Stimulated activated CD4-positive, alpha-beta T cell treated with anti-CD3 and anti-CD28 coated beads, TNF-alpha, amount 100 ng/mL, for 24 hours (primary cell): ENCODE results near the gene PAX5.

Source experiments
- DNase-seq, 3 experiments: peaks; one replicate each; pipeline ENCODE4 v3.0.0-alpha.2; 2020; ENCODE audit warnings: low read depth in 3 of 3

PAX5 gene

GRCh38 chr9:36987891-36988290, 46.2 kb downstream of the PAX5 start:
- DNase-seq: no peak

GRCh38 chr9:36987409-36987808, 46.7 kb downstream of the PAX5 start:
- no peak for DNase-seq

- DNase-seq: no peak
Measured at GRCh38 chr9:36986468-36987408, 47.3 kb downstream of the PAX5 start.

- no peak for DNase-seq
Measured at GRCh38 chr9:36985769-36986467, 48.1 kb downstream of the PAX5 start.

GRCh38 chr9:36985061-36985768, 48.9 kb downstream of the PAX5 start:
- no peak for DNase-seq

GRCh38 chr9:36980148-36980974, 53.7 kb downstream of the PAX5 start:
- DNase-seq: no peak

GRCh38 chr9:36976371-36977030, 57.6 kb downstream of the PAX5 start:
- no peak for DNase-seq

- no peak for DNase-seq
Measured at GRCh38 chr9:36974731-36975130, 59.3 kb downstream of the PAX5 start.

GRCh38 chr9:36971935-36972488, 62.1 kb downstream of the PAX5 start:
- DNase-seq: no peak

- no peak for DNase-seq
Measured at GRCh38 chr9:36970007-36970888, 63.8 kb downstream of the PAX5 start.

GRCh38 chr9:36969216-36969771, 64.8 kb downstream of the PAX5 start:
- DNase-seq: no peak

- no peak for DNase-seq
Measured at GRCh38 chr9:36968574-36969215, 65.4 kb downstream of the PAX5 start.

- DNase-seq: no peak
Measured at GRCh38 chr9:36967997-36968396, 66.1 kb downstream of the PAX5 start.

- no peak for DNase-seq
Measured at GRCh38 chr9:36966371-36967097, 67.5 kb downstream of the PAX5 start.

- DNase-seq: no peak
Measured at GRCh38 chr9:36964791-36965190, 69.3 kb downstream of the PAX5 start.

GRCh38 chr9:36963346-36963745, 70.7 kb downstream of the PAX5 start:
- no peak for DNase-seq

- DNase-seq: no peak
Measured at GRCh38 chr9:36962691-36963090, 71.4 kb downstream of the PAX5 start.
